OCI-LY1 (cell line): ENCODE data around the gene SLC51B.

Source experiments
- CTCF ChIP-seq: fragments of 200-600 bp; sonication (generic), shearing (Covaris generic); IDR thresholded peaks from 2 replicates; pipeline ENCODE4 v1.5.1; 2017; ENCODE audit warnings: mild to moderate bottlenecking, antibody characterized with exemption, low read length, moderate library complexity, mixed read lengths
- EZH2 ChIP-seq: fragments of 200-600 bp; sonication (generic), shearing (Covaris generic); IDR thresholded peaks from 2 replicates; pipeline ENCODE4 v1.8.0; 2017; ENCODE audit warnings: borderline replicate concordance, mixed run types, mild to moderate bottlenecking, antibody characterized with exemption, low read length, moderate library complexity, mixed read lengths

- TF ChIP-seq CTCF (no peak), EZH2 (no peak)
Measured at GRCh38 chr15:65071381-65071811, 26.2 kb downstream of the SLC51B start.
